ENCODE results near the gene ENTR1.

- TF ChIP-seq CTCF (IDR thresholded peaks at IDR 0.05) (no peak), POLR2A (IDR thresholded peaks at IDR 0.05) (no peak)
These were observed 27.6 kb upstream of the ENTR1 start for GRCh38 chr9:136437839-136438547.

Data from uterus (tissue), 2 donors.